ENCODE data around the gene FABP1. TPM values are rescaled to one million over a fixed set of nuclear protein-coding genes. Genes with fewer than 3 reads are reported as not detected.

Gene FABP1
- total RNA-seq, 1 experiment from 2014 or later, result not detected

GRCh38 chr2:88074150-88074549 lies 53.7 kb downstream of the FABP1 start:
- DNase-seq (ENCODE audit: low spot score), result no peak
- Histone ChIP-seq H3K27ac (ENCODE audit: low read depth, low read length, poor library complexity, severe bottlenecking) (no peak overlapping the region), H3K4me1 (ENCODE audit: insufficient read depth, low read length, poor library complexity, severe bottlenecking) (peaks cover 6% of the 10 kb centered on the region), H3K27me3 (replicated peaks; ENCODE audit: insufficient read depth, low read depth, low read length, poor library complexity) (no peaks in the 10 kb centered on the region), H3K4me3 (ENCODE audit: low read depth, low read length, poor library complexity, severe bottlenecking) (no peak overlapping the region), H3K36me3 (ENCODE audit: insufficient read depth, low read length, poor library complexity, severe bottlenecking) (no peaks in the 10 kb centered on the region), H3K9me3 (ENCODE audit: low read depth, low read length, poor library complexity, severe bottlenecking) (no peaks in the 10 kb centered on the region)
- ChIA-PET CTCF (no interaction called here), POLR2A (ENCODE audit: low non-redundant PET) (no interaction called here)
- TF ChIP-seq EZH2 (IDR thresholded peaks at IDR 0.05; ENCODE audit: borderline replicate concordance, low read depth, low read length, poor library complexity, severe bottlenecking) (no peak), CTCF (conservative IDR thresholded peaks at IDR 0.05; ENCODE audit: low read depth, low read length) (no peak)
- BruUV-seq (replicated peaks), result no TSS peak
- intact Hi-C loops (cut with micrococcal nuclease; ENCODE audit: unreplicated experiment), result no loop called here

Small RNAs within 50 kb of the gene (microRNA-seq; reads per million reads assigned to microRNA genes)
- gene MIR4780, result not detected

Other genes starting within 250 kb of the FABP1 start
- 10.9 and 11.4 TPM in 2 replicates for gene RNU2-63P, start 111.5 kb downstream of the FABP1 start, total RNA-seq (2021)
- 8.5 and 9.3 TPM in 2 replicates for gene KRCC1, start 72.3 kb downstream of the FABP1 start, total RNA-seq (2021)
- not detected in 2 replicates for gene SMYD1, start 60.2 kb downstream of the FABP1 start, total RNA-seq (2021)
- not detected in 2 replicates for gene THNSL2, start 42.3 kb upstream of the FABP1 start, total RNA-seq (2021)